Activated CD4-positive, alpha-beta memory T cell treated with anti-CD3 and anti-CD28 coated beads for 36 hours (primary cell): ENCODE data around the gene CFAP221. TPM values are rescaled to one million over a fixed set of nuclear protein-coding genes. Genes with fewer than 3 reads are reported as not detected.

Experiments
- CTCF ChIA-PET: fragments of 350-600 bp; sonication (Branson Sonifier 250); formaldehyde crosslinking; loops from one replicate; lab custom pipeline; 2021; ENCODE audit warnings: antibody characterized with exemption, inconsistent platforms; lab: Charles Lee
- POLR2A ChIA-PET: fragments of 350-600 bp; sonication (Branson Sonifier 250); formaldehyde crosslinking; loops from one replicate; lab custom pipeline; 2021; ENCODE audit warnings: antibody characterized with exemption; lab: Charles Lee
- DNase-seq: peaks from one replicate; pipeline ENCODE4 v3.0.0-alpha.2; 2020
- H3K27ac Mint-ChIP-seq: one replicate; pipeline ENCODE4 v1.8.0; 2021; ENCODE audit warnings: mixed read lengths
- H3K27me3 Mint-ChIP-seq: one replicate; pipeline ENCODE4 v1.8.0; 2021; ENCODE audit warnings: mixed read lengths
- H3K36me3 Mint-ChIP-seq: one replicate; pipeline ENCODE4 v1.8.0; 2021; ENCODE audit warnings: mixed read lengths
- H3K4me1 Mint-ChIP-seq: one replicate; pipeline ENCODE4 v1.8.0; 2021; ENCODE audit warnings: low read depth, mixed read lengths
- H3K4me3 Mint-ChIP-seq: one replicate; pipeline ENCODE4 v1.8.0; 2021; ENCODE audit warnings: mild to moderate bottlenecking, mixed read lengths
- H3K9me3 Mint-ChIP-seq: one replicate; pipeline ENCODE4 v1.8.0; 2021; ENCODE audit warnings: mixed read lengths
- intact Hi-C: fragments of 100-400 bp; cut with micrococcal nuclease; formaldehyde crosslinking; loops from one replicate; pipeline ENCODE4 v1.15.1; 2023
- total RNA-seq, 2 experiments: library from RNA; stranded (reverse); gene quantifications; one replicate each; pipeline ENCODE4 v1.2.3, GENCODE V29; 2021

CFAP221 gene
- total RNA-seq, 2 experiments from 2014 or later, result not detected

GRCh38 chr2:119521433-119522050 lies 22.7 kb upstream of the CFAP221 start:
- no peak for DNase-seq
- Mint-ChIP-seq H3K9me3 (no peaks in the 10 kb centered on the region), H3K27ac (no peak overlapping the region), H3K36me3 (no peaks in the 10 kb centered on the region), H3K4me1 (no peaks in the 10 kb centered on the region), H3K4me3 (no peak overlapping the region), H3K27me3 (peaks cover 29% of the 10 kb centered on the region)
- ChIA-PET POLR2A (interaction anchor here (0.7 kb wide), 1 partner anchor 534 kb away, joined by 4 read pairs; no protein-coding TSS in a partner anchor), CTCF (no interaction called here)
- intact Hi-C loops, result no loop called here

GRCh38 chr2:119522671-119523070 lies 21.6 kb upstream of the CFAP221 start:
- intact Hi-C loops, result no loop called here
- Mint-ChIP-seq H3K27ac (no peak overlapping the region), H3K4me3 (no peak overlapping the region), H3K4me1 (no peaks in the 10 kb centered on the region), H3K9me3 (no peaks in the 10 kb centered on the region), H3K27me3 (peaks cover 33% of the 10 kb centered on the region), H3K36me3 (no peaks in the 10 kb centered on the region)
- POLR2A ChIA-PET, result no interaction called here
- DNase-seq, result no peak
- CTCF ChIA-PET, result no interaction called here

- peaks cover 35% of the 10 kb centered on the region for H3K27me3 Mint-ChIP-seq
- H3K9me3 Mint-ChIP-seq, result no peaks in the 10 kb centered on the region
- ChIA-PET CTCF (no interaction called here), POLR2A (no interaction called here)
- H3K4me3 Mint-ChIP-seq, result no peak overlapping the region
- no peaks in the 10 kb centered on the region for H3K4me1 Mint-ChIP-seq
- no peak overlapping the region for H3K27ac Mint-ChIP-seq
- no peaks in the 10 kb centered on the region for H3K36me3 Mint-ChIP-seq
- DNase-seq, result no peak
- intact Hi-C loops, result no loop called here
Measured at GRCh38 chr2:119523383-119523951, 20.8 kb upstream of the CFAP221 start.

GRCh38 chr2:119523952-119524694 lies 20.1 kb upstream of the CFAP221 start, which contains the start of gene SCTR:
SCTR (minus strand) TSS chr2:119524483; CDS start chr2:119524226, 257 bp downstream.
- H3K27me3 Mint-ChIP-seq, result peaks cover 37% of the 10 kb centered on the region
- ChIA-PET POLR2A (no interaction called here), CTCF (no interaction called here)
- no peak for DNase-seq
- H3K9me3 Mint-ChIP-seq, result no peaks in the 10 kb centered on the region
- H3K4me1 Mint-ChIP-seq, result no peaks in the 10 kb centered on the region
- no peak within 1 kb of the TSS for H3K27ac Mint-ChIP-seq
- H3K4me3 Mint-ChIP-seq, result no peak within 1 kb of the TSS
- no peaks in the 10 kb centered on the region for H3K36me3 Mint-ChIP-seq
- intact Hi-C loops, result no loop called here

- ChIA-PET POLR2A (no interaction called here), CTCF (no interaction called here)
- Mint-ChIP-seq H3K4me3 (no peak overlapping the region), H3K36me3 (no peaks in the 10 kb centered on the region), H3K27ac (no peak overlapping the region), H3K4me1 (no peaks in the 10 kb centered on the region), H3K9me3 (no peaks in the 10 kb centered on the region), H3K27me3 (peaks cover 37% of the 10 kb centered on the region)
- intact Hi-C loops, result no loop called here
- no peak for DNase-seq
Measured at GRCh38 chr2:119525614-119526013, 18.6 kb upstream of the CFAP221 start.

- no peak for DNase-seq
- Mint-ChIP-seq H3K9me3 (peaks cover 8% of the 10 kb centered on the region), H3K27ac (no peak overlapping the region), H3K36me3 (no peaks in the 10 kb centered on the region), H3K27me3 (peaks cover 32% of the 10 kb centered on the region), H3K4me3 (no peak overlapping the region), H3K4me1 (no peaks in the 10 kb centered on the region)
- CTCF ChIA-PET, result no interaction called here
- intact Hi-C loops, result no loop called here
- POLR2A ChIA-PET, result no interaction called here
Measured at GRCh38 chr2:119527999-119528398, 16.2 kb upstream of the CFAP221 start.

- no peak overlapping the region for H3K4me3 Mint-ChIP-seq
- POLR2A ChIA-PET, result no interaction called here
Measured at GRCh38 chr2:119531292-119531691, 13.0 kb upstream of the CFAP221 start.

GRCh38 chr2:119533560-119533959 lies 10.7 kb upstream of the CFAP221 start:
- intact Hi-C loops, result no loop called here
- no peak for DNase-seq
- no peak overlapping the region for H3K4me3 Mint-ChIP-seq
- H3K4me1 Mint-ChIP-seq, result no peaks in the 10 kb centered on the region
- peaks cover 25% of the 10 kb centered on the region for H3K9me3 Mint-ChIP-seq
- ChIA-PET POLR2A (no interaction called here), CTCF (no interaction called here)
- H3K27me3 Mint-ChIP-seq, result peaks cover 3% of the 10 kb centered on the region
- H3K36me3 Mint-ChIP-seq, result no peaks in the 10 kb centered on the region
- no peak overlapping the region for H3K27ac Mint-ChIP-seq

More at GRCh38 chr2:119531292-119531691, 13.0 kb upstream of the CFAP221 start:
- no peaks in the 10 kb centered on the region for H3K36me3 Mint-ChIP-seq
- intact Hi-C loops, result no loop called here
- peaks cover 16% of the 10 kb centered on the region for H3K27me3 Mint-ChIP-seq
- no peak overlapping the region for H3K27ac Mint-ChIP-seq
- CTCF ChIA-PET, result no interaction called here
- DNase-seq, result no peak
- H3K9me3 Mint-ChIP-seq, result peaks cover 25% of the 10 kb centered on the region
- no peaks in the 10 kb centered on the region for H3K4me1 Mint-ChIP-seq

GRCh38 chr2:119536211-119536610 lies 8.0 kb upstream of the CFAP221 start:
- no peak overlapping the region for H3K27ac Mint-ChIP-seq
- H3K27me3 Mint-ChIP-seq, result peaks cover 5% of the 10 kb centered on the region
- H3K4me1 Mint-ChIP-seq, result no peaks in the 10 kb centered on the region
- intact Hi-C loops, result no loop called here
- no peak for DNase-seq
- no peaks in the 10 kb centered on the region for H3K36me3 Mint-ChIP-seq
- H3K9me3 Mint-ChIP-seq, result peaks cover 24% of the 10 kb centered on the region
- ChIA-PET POLR2A (no interaction called here), CTCF (no interaction called here)
- no peak overlapping the region for H3K4me3 Mint-ChIP-seq

- H3K4me1 Mint-ChIP-seq, result no peaks in the 10 kb centered on the region
- peaks cover 9% of the 10 kb centered on the region for H3K27me3 Mint-ChIP-seq
- H3K9me3 Mint-ChIP-seq, result peaks cover 21% of the 10 kb centered on the region
- H3K4me3 Mint-ChIP-seq, result no peak overlapping the region
- no peak overlapping the region for H3K27ac Mint-ChIP-seq
- CTCF ChIA-PET, result no interaction called here
- no peaks in the 10 kb centered on the region for H3K36me3 Mint-ChIP-seq
- POLR2A ChIA-PET, result no interaction called here
- intact Hi-C loops, result no loop called here
- no peak for DNase-seq
Measured at GRCh38 chr2:119536707-119537106, 7.5 kb upstream of the CFAP221 start.

GRCh38 chr2:119537792-119538191 lies 6.5 kb upstream of the CFAP221 start:
- intact Hi-C loops, result no loop called here
- H3K36me3 Mint-ChIP-seq, result no peaks in the 10 kb centered on the region

GRCh38 chr2:119541476-119541875 lies 2.8 kb upstream of the CFAP221 start:
- H3K27me3 Mint-ChIP-seq, result peaks cover 33% of the 10 kb centered on the region
- no peak overlapping the region for H3K27ac Mint-ChIP-seq
- no peak overlapping the region for H3K4me3 Mint-ChIP-seq
- DNase-seq, result no peak
- peaks cover 10% of the 10 kb centered on the region for H3K4me1 Mint-ChIP-seq
- intact Hi-C loops, result no loop called here
- ChIA-PET POLR2A (no interaction called here), CTCF (no interaction called here)
- no peaks in the 10 kb centered on the region for H3K9me3 Mint-ChIP-seq
- H3K36me3 Mint-ChIP-seq, result peaks cover 3% of the 10 kb centered on the region

More at GRCh38 chr2:119537792-119538191, 6.5 kb upstream of the CFAP221 start:
- Mint-ChIP-seq H3K27ac (no peak overlapping the region), H3K27me3 (peaks cover 9% of the 10 kb centered on the region), H3K4me1 (no peaks in the 10 kb centered on the region), H3K4me3 (no peak overlapping the region), H3K9me3 (peaks cover 18% of the 10 kb centered on the region)
- ChIA-PET POLR2A (no interaction called here), CTCF (no interaction called here)
- DNase-seq, result no peak
